H1 (cell line): ENCODE data around the gene LRRC32.

ENCODE experiments used
- CBX8 ChIP-seq: fragments of 300-800, 300-1000 bp; sonication (generic); IDR thresholded peaks from 2 replicates; pipeline ENCODE4 v1.7.1; 2016; ENCODE audit warnings: low read depth, low read length, borderline replicate concordance
- JUN ChIP-seq: IDR thresholded peaks from 2 replicates; pipeline ENCODE4 v1.6.1; 2011; ENCODE audit warnings: low read depth, mild to moderate bottlenecking, improper control_type of control experiment, low read length
- POLR2AphosphoS5 ChIP-seq: IDR thresholded peaks from 2 replicates; pipeline ENCODE4 v1.6.1; 2011; ENCODE audit warnings: low read depth, low read length

DNA sequence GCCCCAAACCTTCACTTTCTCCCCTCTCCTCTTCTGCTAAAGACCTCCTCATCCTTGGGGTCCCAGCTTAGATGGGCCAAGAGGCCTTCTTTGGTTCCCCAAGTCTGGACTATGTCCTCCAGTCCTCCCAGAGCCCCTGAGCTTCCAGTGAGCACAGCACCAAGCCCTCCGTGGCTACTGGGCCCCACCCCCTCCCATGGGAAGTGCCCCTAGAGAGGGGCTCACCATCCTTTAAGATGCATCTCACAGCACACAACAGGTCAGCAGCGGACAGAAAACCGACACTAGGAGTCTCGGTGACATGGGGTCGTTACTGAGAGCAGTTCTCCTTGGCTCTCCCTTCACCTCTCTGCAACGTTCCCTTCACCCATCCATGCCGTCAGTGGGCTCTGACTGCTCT, 2.7 kb downstream of the LRRC32 start:
- TF ChIP-seq JUN (no peak), POLR2AphosphoS5 (no peak), CBX8 (no peak)
